Stimulated activated naive CD4-positive, alpha-beta T cell (primary cell): Measurements from ENCODE around the gene VPS37D.

Source experiments
- DNase-seq, 6 experiments: peaks; one replicate each; lab custom pipeline; 2025; lab: John Stamatoyannopoulos, UW

The VPS37D gene

GRCh38 chr7:73680501-73680900 is 12.9 kb downstream of the VPS37D start:
- DNase-seq, result no peak

GRCh38 chr7:73681031-73681430 is 13.4 kb downstream of the VPS37D start:
- no peak for DNase-seq

- no peak for DNase-seq
Observed at GRCh38 chr7:73682745-73683055, 15.1 kb downstream of the VPS37D start.

GRCh38 chr7:73683056-73683787 is 15.6 kb downstream of the VPS37D start, which contains the start of the genes BUD23 and DNAJC30:
Gene BUD23, plus strand, starts transcription at chr7:73683597. Its CDS starts 29 bp downstream, at chr7:73683626.
Gene DNAJC30, minus strand, starts transcription at chr7:73683453. Its CDS starts 30 bp downstream, at chr7:73683423.
- DNase-seq, result peak; percentile 91 to 97 (median 96)

- no peak for DNase-seq
Observed at GRCh38 chr7:73683788-73684693, 16.4 kb downstream of the VPS37D start.

- no peak for DNase-seq
Observed at GRCh38 chr7:73685311-73685710, 17.7 kb downstream of the VPS37D start.

GRCh38 chr7:73688288-73688687 is 20.7 kb downstream of the VPS37D start:
- no peak for DNase-seq

- no peak for DNase-seq
Observed at GRCh38 chr7:73690646-73691045, 23.0 kb downstream of the VPS37D start.

- no peak for DNase-seq
Observed at GRCh38 chr7:73696372-73696771, 28.7 kb downstream of the VPS37D start.

GRCh38 chr7:73698410-73698809 is 30.8 kb downstream of the VPS37D start:
- no peak for DNase-seq

- DNase-seq, result no peak
Observed at GRCh38 chr7:73699370-73700068, 31.9 kb downstream of the VPS37D start.

- no peak for DNase-seq
Observed at GRCh38 chr7:73700069-73700423, 32.4 kb downstream of the VPS37D start.

GRCh38 chr7:73700581-73701134 is 33.0 kb downstream of the VPS37D start:
- DNase-seq, result no peak

GRCh38 chr7:73701357-73701995 is 33.8 kb downstream of the VPS37D start:
- DNase-seq, result peak in 2 of 6 experiments; percentile 10 to 11

GRCh38 chr7:73702226-73702625 is 34.6 kb downstream of the VPS37D start:
- DNase-seq, result no peak

GRCh38 chr7:73702665-73703064 is 35.0 kb downstream of the VPS37D start:
- DNase-seq, result no peak

- DNase-seq, result no peak
Observed at GRCh38 chr7:73703225-73703624, 35.6 kb downstream of the VPS37D start.

GRCh38 chr7:73703757-73704639 is 36.4 kb downstream of the VPS37D start:
- peak; percentile 24 to 69 (median 62) for DNase-seq

- no peak for DNase-seq
Observed at GRCh38 chr7:73704640-73705550, 37.3 kb downstream of the VPS37D start.

GRCh38 chr7:73705551-73705920 is 37.9 kb downstream of the VPS37D start:
- DNase-seq, result no peak
